K562 (cell line): ENCODE measurements around the gene CRAT. TPM values are rescaled to one million over a fixed set of nuclear protein-coding genes. Genes with fewer than 3 reads are reported as not detected.
A peak's percentile ranks its signal among the peaks of the same experiment; 100 is the strongest.

Source experiments
- ARNT ChIP-seq, 2 experiments: fragments of 450-650 bp; IDR thresholded peaks; 2 replicates each; pipeline ENCODE4 v1.6.1; 2016; ENCODE audit warnings: mild to moderate bottlenecking in 1 of 2
- ATF1 ChIP-seq, 2 experiments: fragments of 450-650 bp in 1 of 2; IDR thresholded peaks; 2 replicates each; pipeline ENCODE4 v1.6.1; 2016; ENCODE audit warnings: missing compliant biosample characterization in 1 of 2, missing genetic modification characterization in 1 of 2
- BCL6 ChIP-seq: fragments of 250-450 bp; sonication (Bioruptor Pico); IDR thresholded peaks from 2 replicates; pipeline ENCODE4 v1.4.0; 2020
- CHAMP1 ChIP-seq: fragments of 450-650 bp; IDR thresholded peaks from 2 replicates; pipeline ENCODE4 v1.6.1; 2016; ENCODE audit warnings: mild to moderate bottlenecking
- ELK3 ChIP-seq: fragments of 450-650 bp; formaldehyde crosslinking; IDR thresholded peaks from 2 replicates; pipeline ENCODE4 v1.4.0; 2020; ENCODE audit warnings: mild to moderate bottlenecking
- ERF ChIP-seq: fragments of 450-650 bp; formaldehyde crosslinking; IDR thresholded peaks from 2 replicates; pipeline ENCODE4 v1.4.0; 2020; ENCODE audit warnings: mild to moderate bottlenecking, mixed read lengths
- IRF2 ChIP-seq: sonication (generic); formaldehyde crosslinking; IDR thresholded peaks from 2 replicates; pipeline ENCODE4 v1.8.1; 2022; ENCODE audit warnings: mild to moderate bottlenecking, missing genetic modification reagents
- MTA1 ChIP-seq: fragments of 450-650 bp; IDR thresholded peaks from 2 replicates; pipeline ENCODE4 v1.6.1; 2017; ENCODE audit warnings: borderline replicate concordance
- NBN ChIP-seq: fragments of 450-650 bp; IDR thresholded peaks from 2 replicates; pipeline ENCODE4 v1.6.1; 2016; ENCODE audit warnings: low read depth, mild to moderate bottlenecking
- NFYB ChIP-seq: IDR thresholded peaks from 2 replicates; pipeline ENCODE4 v1.6.1; 2011; ENCODE audit warnings: mild to moderate bottlenecking, moderate library complexity; ENCODE audit not compliant: insufficient read length; ENCODE audit errors: extremely low read depth
- NR3C1 ChIP-seq: sonication (generic); formaldehyde crosslinking; IDR thresholded peaks from 2 replicates; pipeline ENCODE4 v1.8.1; 2022; ENCODE audit warnings: missing genetic modification reagents
- RBM15 ChIP-seq: fragments of 200-400 bp; formaldehyde crosslinking; IDR thresholded peaks from 2 replicates; pipeline ENCODE4 v1.6.1; 2018; ENCODE audit warnings: mild to moderate bottlenecking, low read length, moderate library complexity; ENCODE audit not compliant: insufficient read depth
- SAP30 ChIP-seq: fragments of 200-600 bp; sonication (generic); IDR thresholded peaks from 2 replicates; pipeline ENCODE4 v1.6.1; 2012; ENCODE audit warnings: borderline replicate concordance, low read depth, mild to moderate bottlenecking, moderate library complexity, low read length, control low read depth, inconsistent platforms; ENCODE audit not compliant: insufficient read depth, poor library complexity, severe bottlenecking
- SIRT6 ChIP-seq: IDR thresholded peaks from one replicate; pipeline ENCODE4 v1.6.1; 2012; ENCODE audit warnings: low read depth, mild to moderate bottlenecking, control low read depth, inconsistent platforms, low read length, moderate library complexity
- SNAPC5 ChIP-seq: fragments of 250-450 bp; sonication (Bioruptor Pico); IDR thresholded peaks from 2 replicates; pipeline ENCODE4 v1.8.0; 2021; ENCODE audit warnings: moderate library complexity, mild to moderate bottlenecking, inconsistent platforms
- TRIM24 ChIP-seq, 2 experiments: fragments of 450-650 bp; IDR thresholded peaks; 2 replicates each; pipeline ENCODE4 v1.6.1; 2016
- USF2 ChIP-seq: sonication (generic); formaldehyde crosslinking; IDR thresholded peaks from 2 replicates; pipeline ENCODE4 v1.5.0; 2020; ENCODE audit warnings: missing genetic modification reagents
- ZNF395 ChIP-seq: fragments of 200-800 bp; sonication (Bioruptor generic); IDR thresholded peaks from 2 replicates; pipeline ENCODE4 v1.6.1; 2017; ENCODE audit warnings: missing genetic modification characterization, missing compliant biosample characterization
- polyA plus RNA-seq, 8 experiments: library from polyadenylated mRNA; depleted of rRNA in 4 of 8; stranded (reverse) in 5 of 8; unstranded in 3 of 8; fragments of >200 nt; fragmentation: Nextera tagmentation in 2 of 8; fragmentation: Illumina TruSeq in 1 of 8; extraction: Ambion mirVana in 2 of 8; extraction: Trizol in 1 of 8; gene quantifications; 2 replicates each; pipeline versions ENCODE4 v1.2.1 to v1.2.3, GENCODE V29; 2011 to 2014; ENCODE audit warnings: inconsistent platforms in 1 of 8, missing spikeins in 1 of 8
- total RNA-seq, 7 experiments: library from RNA; depleted of rRNA in 6 of 7; stranded (reverse); fragments of >200 nt in 6 of 7; fragmentation: Illumina TruSeq in 2 of 7; extraction: Trizol in 2 of 7; gene quantifications; 2 replicates each; pipeline versions ENCODE4 v1.2.1 to v1.2.3, GENCODE V29; 2011 to 2021; ENCODE audit warnings: low replicate concordance in 1 of 7

CRAT gene
- total and polyA plus RNA-seq, 9 of the 15 experiments (the other 6 are each of a cell fraction or from before 2014, with no cell fraction given) = 0.20 to 13.8 (median 5.4) TPM

- peak; percentile 99 for TF ChIP-seq ZNF395 (CRISPR knock-in tag)
- TF ChIP-seq NBN = peak; percentile 88
- TF ChIP-seq BCL6 (CRISPR knock-in tag) = no peak
- TF ChIP-seq IRF2 (CRISPR knock-in tag) = no peak
- TF ChIP-seq RBM15 = no peak
- no peak for TF ChIP-seq ELK3
- TF ChIP-seq NFYB = no peak
- TF ChIP-seq ERF (CRISPR knock-in tag) = peak; percentile 9; the same call in 1 of the 2 replicates
- TF ChIP-seq CHAMP1 = peak; percentile 89; the same call in 1 of the 2 replicates
- no peak for TF ChIP-seq SNAPC5 (CRISPR knock-in tag)
- TF ChIP-seq NR3C1 (CRISPR knock-in tag) = no peak
- peak; percentile 95 for TF ChIP-seq USF2 (CRISPR knock-in tag)
- peak; percentile 94 for TF ChIP-seq TRIM24 (IDR thresholded peaks at IDR 0.05)
- peak; percentile 36; the same call in 1 of the 2 replicates for TF ChIP-seq MTA1
- TF ChIP-seq SIRT6 = no peak
- no peak for TF ChIP-seq SAP30
- no peak for TF ChIP-seq ATF1 (CRISPR knock-in tag; IDR thresholded peaks at IDR 0.05)
- peak; percentile 67 for TF ChIP-seq ATF1 (tag; IDR thresholded peaks at IDR 0.05)
- TF ChIP-seq ARNT (IDR thresholded peaks at IDR 0.05) = peak; percentile 85 to 90
Observed at GRCh38 chr9:129068990-129069861, 41.4 kb downstream of the CRAT start (continued).
